Caki2 (cell line): ENCODE results near the gene TDRD3. TPM values are rescaled to one million over a fixed set of nuclear protein-coding genes. Genes with fewer than 3 reads are reported as not detected.
A peak's percentile ranks its signal among the peaks of the same experiment; 100 is the strongest.

Source experiments
- DNase-seq: peaks from one replicate; pipeline ENCODE4 v3.0.0-alpha.2; 2015; ENCODE audit warnings: low read depth
- in situ Hi-C: cut with HindIII; loops from 2 replicates; pipeline ENCODE4 v1.10.0; 2016; ENCODE audit warnings: low sequenced_read_pairs, low pct_unique_long_range_greater_than_20kb, mixed read lengths
- total RNA-seq: library from RNA; depleted of rRNA; stranded (reverse); fragments of >200 nt; shearing (Covaris generic); gene quantifications from 2 replicates; pipeline ENCODE4 v1.2.3, GENCODE V29; 2014; ENCODE audit warnings: low replicate concordance

Gene TDRD3
- total RNA-seq, 1 experiment from 2014 or later: 7.4 TPM

DNA sequence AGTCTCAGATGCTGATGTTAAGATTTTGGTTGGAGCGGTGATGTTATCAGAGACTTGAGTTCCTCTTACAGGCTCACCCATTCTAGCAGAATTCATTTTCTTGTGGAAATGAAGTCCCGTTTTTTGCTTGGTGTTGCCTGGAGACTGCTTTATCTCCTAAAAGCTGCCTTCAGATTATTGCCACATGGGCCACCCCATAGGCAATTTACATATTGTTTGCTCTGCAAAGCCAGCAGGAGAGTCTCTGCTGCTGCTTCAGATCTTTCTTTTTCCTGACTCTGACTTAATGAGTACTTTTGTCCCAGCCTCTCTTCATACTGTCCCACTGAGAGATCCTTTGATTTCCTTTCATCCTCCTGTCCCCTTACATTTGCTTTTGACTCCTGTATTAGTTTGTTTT is 114.6 kb downstream of the TDRD3 start:
- in situ Hi-C loops: no loop called here
- no peak for DNase-seq

DNA sequence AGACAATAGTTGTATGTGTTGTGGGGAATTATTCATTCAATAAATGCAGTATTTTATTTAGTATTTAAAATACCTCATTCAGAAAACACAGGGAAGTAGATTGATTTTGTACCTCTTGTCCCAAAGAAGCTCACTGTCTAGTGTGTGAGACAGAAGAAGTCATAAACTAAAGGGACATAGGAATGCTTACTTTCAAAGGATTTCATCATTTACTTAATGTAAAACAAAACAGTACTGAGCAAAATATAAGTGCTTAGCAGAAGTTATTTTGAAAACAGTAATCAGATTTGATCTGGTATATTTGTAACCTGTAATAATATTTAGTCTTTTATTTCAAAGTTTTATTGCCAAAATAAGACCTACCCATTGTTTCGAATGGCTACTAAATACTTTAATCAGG is 117.9 kb downstream of the TDRD3 start:
- in situ Hi-C loops: no loop called here
- DNase-seq: no peak

DNA sequence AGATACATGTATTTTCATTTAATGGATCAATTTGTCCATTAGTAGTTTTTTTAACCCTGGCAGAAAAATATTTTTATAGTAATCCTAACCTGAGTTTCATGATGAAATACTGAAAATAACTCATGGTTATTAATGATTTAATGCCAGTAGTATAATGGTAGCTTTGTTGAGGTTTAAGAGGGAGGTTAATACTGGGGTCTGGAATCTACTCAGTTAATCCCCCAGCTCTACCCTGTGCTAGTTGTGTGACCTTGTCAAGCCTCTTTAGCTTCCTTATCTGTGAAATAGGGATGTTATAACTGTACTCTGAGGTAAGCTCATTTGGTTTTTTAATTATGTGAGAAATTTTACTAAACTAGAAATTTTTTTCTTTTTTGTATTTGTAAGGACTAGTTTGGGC is 122.5 kb downstream of the TDRD3 start:
- in situ Hi-C loops: no loop called here
- no peak for DNase-seq

DNA sequence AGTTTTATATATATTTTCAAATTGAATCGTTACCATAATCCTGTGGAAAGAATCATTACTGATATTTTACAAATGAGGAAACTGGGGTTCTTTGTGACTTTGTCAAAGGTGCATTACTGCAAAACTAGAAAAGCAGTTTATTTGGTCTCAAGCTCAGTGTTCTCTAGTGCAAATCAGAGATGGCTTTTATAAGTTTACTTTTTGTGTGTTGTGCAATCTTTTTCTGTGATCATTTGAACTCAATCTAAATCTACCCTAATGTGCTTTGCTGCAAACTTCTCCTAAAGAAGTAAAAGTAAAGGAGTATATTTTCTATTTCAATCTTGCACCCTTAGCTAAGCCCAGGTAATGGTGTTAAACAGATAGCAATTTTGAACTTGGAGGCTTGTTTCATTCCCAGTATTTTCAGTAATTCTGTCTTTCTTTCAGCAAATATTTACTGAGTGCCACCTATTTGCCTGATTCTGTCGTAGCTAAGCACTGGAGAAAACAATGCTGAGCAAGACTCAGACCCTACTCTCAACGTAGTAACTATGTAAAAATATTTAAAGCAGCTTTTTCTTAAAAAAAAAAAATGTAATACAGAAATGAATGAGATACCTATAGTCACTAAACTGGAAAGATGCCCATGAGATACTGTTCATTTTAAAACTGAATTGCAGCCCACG is 124.0 kb downstream of the TDRD3 start:
- no peak for DNase-seq
- in situ Hi-C loops: no loop called here

DNA sequence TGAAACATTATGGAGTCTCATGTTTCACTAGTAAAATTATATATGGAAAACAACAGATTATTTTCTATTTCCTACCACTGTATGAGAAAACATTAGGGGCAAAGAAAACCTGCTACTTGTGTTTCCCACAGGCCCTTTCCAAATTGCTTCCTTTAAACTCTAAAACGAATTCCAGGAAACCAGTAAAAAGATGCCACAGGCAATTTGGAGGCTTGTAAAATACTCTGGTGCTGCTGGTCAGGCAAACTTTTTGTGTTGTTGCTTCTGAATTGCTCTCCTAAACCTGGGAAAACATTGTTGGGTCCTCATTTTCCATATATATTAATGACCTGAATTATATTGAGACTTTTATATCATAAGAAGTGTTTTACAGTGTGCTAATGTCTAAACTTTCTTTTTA is 141.5 kb downstream of the TDRD3 start:
- in situ Hi-C loops: no loop called here
- DNase-seq: no peak

DNA sequence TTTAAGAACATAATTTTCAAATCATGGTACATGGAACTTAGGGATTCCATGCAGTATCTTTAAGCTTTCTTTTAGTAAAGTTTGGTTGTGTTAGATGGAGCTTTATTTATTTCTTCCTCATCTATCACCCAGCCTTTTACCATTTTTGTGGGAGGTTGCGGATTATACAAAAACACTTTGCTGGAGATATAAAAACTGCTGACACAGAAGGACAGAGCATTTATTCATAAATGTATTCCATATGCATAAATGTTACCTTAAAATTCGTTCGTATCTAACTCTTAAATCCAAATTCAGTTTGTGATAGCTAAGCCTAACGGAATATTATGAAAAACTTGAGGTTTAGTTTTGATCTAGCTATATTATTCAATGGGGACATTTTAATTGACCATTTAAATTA is 143.3 kb downstream of the TDRD3 start:
- DNase-seq: no peak
- in situ Hi-C loops: no loop called here

DNA sequence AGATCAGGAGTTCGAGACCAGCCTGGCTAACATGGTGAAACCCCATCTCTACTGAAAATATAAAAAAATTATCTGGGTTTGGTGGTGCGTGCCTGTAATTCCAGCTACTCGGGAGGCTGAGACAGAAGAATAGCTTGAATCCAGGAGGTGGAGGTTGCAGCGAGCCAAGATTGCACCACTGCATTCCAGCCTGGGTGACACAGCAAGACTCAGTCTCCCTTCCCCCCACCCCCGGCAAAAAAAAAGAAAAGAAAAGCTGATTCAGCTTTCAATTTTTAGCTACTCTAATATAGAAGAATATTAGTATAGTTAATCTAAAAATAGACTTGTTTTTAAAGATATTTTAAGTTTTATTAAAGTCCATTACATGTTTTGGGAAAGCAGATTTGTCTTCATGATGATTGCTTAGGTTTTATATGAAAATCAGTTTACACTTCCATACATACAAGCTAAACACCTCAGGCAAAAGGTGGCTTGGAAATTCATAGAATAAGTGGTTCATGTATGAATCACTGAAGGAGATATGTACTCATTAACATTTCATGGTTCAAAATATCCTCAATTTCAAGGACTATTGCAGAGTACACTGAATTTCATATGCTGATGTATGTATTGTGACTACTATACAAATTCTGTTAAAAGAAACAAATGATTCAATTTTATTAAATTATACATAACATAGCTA is 165.2 kb downstream of the TDRD3 start:
- no peak for DNase-seq
- in situ Hi-C loops: no loop called here

DNA sequence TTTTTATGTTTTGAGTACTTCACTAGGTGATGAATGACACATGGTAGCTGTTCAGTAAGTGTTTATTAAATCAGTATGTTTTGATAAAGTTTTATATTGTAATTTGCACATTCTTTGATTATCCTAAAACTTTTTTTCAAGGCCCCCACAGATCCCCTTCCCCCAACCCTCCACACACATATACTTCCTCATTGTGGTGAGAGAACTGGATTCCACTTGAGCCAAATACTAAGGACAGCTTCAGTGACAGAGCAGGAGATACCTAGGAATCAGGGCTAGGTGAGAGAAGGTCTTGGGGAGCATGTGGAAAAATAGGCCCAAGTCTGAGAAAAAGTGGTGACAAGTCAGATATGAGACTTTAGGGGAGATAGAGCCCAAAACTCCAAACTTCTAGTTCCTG is 174.6 kb downstream of the TDRD3 start:
- in situ Hi-C loops: no loop called here

DNA sequence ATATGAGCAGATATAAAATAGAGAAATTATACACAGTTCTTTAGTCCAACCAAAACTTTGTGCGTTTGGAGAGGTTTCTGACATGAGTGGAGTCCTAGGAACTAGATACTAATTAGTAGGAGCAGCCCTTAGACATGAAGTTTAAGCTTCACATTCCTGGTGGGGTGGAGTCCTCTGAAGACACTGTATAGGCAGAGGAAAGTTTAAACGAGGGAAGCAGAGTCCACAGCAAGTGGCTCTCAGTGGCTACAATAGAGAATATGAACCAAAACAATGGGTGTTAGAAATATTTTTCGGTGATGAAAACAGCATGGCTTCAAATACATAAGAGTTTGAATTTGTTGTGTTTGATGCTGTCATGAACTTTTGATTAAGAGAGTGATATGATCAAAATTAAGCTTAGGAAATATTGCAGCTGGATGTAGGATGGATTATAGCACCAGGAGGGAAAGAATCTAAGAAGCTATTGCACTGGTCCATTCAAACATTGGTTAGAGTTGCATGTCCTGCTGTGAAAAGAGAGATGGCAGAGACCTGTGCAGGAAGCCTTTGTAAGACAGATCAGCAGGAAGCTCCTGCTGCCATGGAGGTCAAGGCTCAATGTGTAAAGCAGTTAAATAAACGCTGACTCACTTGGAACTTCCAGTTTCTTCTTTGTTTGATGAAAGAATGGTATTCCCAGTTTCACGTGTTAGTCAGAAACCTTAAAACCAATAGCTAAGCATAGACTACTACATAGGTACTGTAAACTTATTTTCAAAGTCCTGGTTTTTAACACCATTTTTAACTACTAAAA is 175.2 kb downstream of the TDRD3 start:
- in situ Hi-C loops: no loop called here
- peak; percentile 35 for DNase-seq

More for the DNA sequence above, 174.6 kb downstream of the TDRD3 start:
- no peak for DNase-seq

DNA sequence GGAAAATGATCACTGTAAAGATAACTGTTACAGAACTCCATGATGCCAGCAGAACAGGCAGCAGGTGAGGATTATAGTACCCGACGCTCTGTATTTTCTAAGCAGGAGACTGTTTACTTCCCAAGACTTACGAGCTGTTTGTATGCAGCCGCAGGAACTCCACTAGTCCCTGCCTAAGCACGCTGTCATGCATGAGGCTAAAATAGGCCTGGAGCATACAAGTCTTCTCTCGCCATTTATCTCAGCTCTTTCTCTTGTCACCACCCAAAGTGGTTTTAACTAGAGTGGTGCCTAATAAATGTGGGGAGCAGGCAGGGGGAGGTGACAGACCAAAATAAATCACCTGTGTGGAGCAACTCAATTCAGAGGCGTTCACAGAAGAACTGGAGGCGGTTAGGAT is 175.8 kb downstream of the TDRD3 start:
- DNase-seq: no peak
- in situ Hi-C loops: no loop called here

DNA sequence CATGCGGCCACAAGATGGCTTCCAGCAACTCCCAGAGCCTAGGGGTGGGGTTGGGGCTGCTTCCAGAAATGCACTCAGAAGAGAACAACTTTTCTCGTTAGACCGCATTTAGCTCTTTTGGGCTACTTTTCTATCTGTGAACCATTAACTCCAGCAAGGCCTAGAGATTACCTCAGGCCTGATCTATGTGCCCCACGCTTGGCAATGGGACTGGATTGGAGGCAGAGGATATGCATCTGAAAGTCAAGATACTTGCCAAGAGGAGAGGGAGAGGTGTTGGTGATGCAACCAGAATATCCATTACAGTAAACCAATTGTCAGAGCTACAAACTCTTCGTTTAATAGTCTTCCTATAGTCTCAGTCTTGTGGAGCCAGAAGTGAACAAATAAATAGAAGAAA is 177.7 kb downstream of the TDRD3 start:
- no peak for DNase-seq
- in situ Hi-C loops: no loop called here

DNA sequence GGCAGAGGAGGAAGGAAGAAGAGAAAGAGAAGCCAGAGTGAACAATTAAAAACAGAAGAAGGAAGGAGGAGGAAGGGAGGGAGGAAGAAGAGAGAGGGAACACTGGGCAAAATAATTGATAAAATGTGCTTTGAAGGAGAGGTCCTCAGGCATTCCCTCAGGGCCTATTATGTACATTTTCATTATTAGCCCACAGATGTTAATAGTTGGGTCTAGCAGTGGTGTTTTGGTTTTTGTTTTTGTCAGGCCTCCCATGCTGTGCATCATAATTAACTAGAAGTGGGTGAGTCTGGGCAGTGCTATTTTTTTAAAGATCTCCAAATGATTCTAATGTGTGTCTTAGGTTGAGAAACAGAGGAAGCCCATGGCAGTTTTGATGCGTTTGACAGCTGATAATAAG is 178.1 kb downstream of the TDRD3 start:
- DNase-seq: no peak
- in situ Hi-C loops: no loop called here

DNA sequence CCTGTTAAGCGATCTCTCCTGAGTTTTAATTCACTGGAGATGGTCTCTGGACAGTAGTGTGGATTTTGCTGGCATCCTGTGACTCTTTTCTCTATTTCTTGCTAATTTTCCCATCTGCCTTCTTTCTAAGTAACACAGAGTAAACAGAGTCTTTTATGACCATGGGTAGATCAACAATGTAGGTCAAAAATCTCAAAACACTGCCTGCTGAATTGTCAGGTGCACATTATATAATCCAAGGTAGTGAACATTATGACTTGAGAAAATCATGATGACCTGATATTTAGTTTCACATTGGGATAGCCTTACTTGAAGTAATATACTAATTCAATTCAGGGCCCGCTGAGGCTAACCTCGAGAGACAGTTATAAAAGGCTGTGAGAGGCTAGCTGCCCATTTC is 180.7 kb downstream of the TDRD3 start:
- DNase-seq: no peak
- in situ Hi-C loops: no loop called here

DNA sequence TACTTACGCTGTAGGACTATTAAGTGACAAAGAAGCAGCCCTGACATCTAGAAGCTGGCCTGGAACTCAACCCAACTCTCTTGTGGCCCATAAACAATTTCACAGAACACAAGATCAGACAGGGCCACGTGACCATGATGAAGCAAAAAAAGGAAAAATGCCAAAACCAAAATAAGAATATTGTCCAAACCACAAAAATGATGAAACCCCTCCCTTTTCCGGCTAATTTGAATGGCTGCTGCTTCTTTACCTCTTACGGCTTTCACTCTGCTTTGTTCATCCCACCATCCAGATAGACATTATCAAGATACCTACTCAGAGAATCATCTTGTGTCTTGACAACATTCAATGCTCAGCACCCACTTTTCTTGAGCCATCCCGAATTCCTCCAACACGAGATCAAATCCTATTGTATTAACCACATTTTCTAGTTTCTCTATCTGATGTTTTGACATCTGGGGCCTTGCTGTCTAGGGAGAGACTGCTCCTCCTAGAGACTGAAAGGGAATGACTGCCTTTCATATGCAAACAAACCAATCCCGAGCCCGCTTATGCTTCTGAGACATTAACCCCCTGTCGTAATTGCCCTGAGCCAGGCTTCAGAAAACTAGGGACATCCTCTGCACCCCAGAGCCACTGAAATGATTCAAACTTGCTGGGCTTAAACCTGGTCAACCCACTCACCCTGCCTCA is 186.3 kb downstream of the TDRD3 start:
- in situ Hi-C loops: no loop called here

DNA sequence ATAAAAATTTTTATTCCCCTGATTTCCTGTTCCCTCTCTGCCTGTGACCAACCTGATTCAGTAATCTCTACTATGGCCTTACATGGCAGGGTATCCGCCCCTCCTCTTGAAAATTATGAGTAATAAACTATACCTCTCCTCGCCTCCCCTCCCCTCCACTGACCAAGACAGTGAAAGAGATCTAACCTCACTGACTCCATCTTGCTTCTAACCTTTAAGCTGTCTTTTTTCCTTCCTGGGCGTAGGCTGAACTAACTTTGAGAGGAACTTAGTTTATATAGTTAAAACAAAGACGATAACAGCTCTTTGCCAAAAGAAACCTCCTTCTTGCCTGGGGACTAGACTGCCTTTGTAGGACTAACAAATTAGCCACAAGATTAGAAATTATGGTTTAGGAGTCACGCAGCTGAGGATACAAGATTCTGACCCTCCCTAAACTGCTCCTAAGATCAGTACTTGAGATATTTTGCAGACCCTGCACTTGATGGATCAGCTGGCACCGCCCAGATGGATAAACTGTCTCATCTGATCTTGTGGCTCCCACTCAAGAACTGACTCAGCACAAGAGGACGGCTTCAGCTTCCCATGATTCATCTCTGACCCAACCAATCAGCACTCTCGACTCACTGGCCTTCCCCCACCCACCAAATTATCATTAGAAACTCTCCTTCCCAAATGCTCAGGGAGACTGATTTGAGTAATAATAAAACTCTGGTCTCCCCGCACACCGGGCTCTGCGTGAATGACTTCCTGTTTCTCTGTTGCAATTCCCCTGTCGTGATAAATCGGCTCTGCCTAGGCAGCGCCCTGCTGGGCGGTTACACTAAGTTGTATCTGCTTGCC is 187.1 kb downstream of the TDRD3 start:
- peak; percentile 2 for DNase-seq

More for the DNA sequence above, 186.3 kb downstream of the TDRD3 start:
- no peak for DNase-seq

DNA sequence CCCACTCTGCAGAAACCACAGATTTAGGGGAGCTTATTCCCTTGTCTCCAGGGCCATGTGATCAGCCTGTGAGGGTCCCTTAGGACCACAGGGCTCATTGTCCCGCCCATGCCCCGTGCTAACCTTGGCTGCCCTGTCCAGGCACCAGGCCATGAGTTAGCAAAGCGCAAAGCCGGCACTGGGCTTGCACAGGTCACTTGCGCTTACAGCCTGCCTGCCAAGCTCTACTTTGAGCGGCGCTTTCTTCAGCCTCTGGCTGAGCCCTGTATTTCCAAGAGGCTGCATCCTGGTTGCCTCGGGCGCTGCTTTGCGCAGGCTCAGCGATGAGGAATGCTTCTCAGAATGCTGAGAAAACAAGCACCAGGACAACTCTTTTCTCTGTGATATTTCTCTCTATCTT is 188.0 kb downstream of the TDRD3 start:
- no peak for DNase-seq
- in situ Hi-C loops: no loop called here

More for the DNA sequence above, 187.1 kb downstream of the TDRD3 start:
- in situ Hi-C loops: no loop called here

DNA sequence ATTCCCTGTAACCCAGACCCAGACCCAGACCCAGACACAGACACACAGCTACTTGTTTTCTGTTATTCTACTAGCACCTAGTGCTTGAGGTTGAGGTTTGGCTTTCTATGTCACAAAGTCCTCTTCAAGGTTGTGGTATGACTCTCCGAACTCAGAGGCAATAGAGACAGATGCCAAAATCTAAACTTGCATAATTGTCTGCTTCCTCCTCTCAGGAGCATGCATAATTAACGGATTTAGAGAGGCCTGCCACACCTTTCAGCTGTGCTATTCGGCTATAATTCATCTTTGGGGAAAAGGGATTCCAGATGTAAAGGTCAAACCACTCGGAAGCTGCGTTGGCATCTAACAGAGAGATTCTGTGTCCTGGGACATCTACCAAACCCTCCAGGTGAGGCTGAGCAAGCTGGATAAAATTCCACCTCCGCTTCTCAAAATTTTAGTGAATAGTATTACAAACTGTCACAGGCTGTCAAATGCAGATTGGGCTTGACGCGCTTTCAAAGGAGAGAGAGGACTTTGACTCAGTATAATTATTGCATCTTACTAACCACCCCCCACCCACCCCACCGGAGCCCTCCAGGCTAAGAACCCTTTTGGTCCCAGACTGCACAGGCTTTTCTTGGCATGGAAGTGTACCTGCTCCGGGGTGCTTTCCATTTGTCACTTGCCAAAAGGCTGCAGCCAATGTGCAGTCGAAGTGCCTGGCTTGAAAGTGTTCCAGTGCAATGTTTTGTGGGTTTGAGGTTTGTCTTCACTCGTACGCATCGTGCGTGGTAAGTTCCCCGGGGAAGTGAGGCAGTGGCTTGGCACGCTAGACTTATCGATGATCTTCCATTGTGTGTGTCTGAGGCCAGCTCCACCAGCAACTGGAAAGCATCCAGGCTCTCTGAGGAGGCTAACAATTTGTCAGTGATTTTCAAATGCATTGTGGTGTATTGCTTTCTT is 194.1 kb downstream of the TDRD3 start:
- DNase-seq: no peak
- in situ Hi-C loops: no loop called here
